Measurements from ENCODE around the gene STYX. TPM values are rescaled to one million over a fixed set of nuclear protein-coding genes. Genes with fewer than 3 reads are reported as not detected.

STYX gene
- total and polyA plus RNA-seq, 2 experiments from 2014 or later: 8.9 to 11.4 TPM

GRCh38 chr14:52767058-52767833 lies 37.3 kb downstream of the STYX start:
- no peak for DNase-seq (ENCODE audit: low read depth in 1 of 2, low spot score in 1 of 2)
- peaks cover 28% of the 10 kb centered on the region for H3K36me3 ChIP-seq
- no peak for TF ChIP-seq CTCF (IDR thresholded peaks at IDR 0.05; ENCODE audit: low read depth, low read length)

GRCh38 chr14:52769887-52770286 lies 39.9 kb downstream of the STYX start:
- H3K36me3 ChIP-seq: peaks cover 29% of the 10 kb centered on the region
- H3K27ac ChIP-seq: no peak overlapping the region
- no peaks in the 10 kb centered on the region for H3K4me1 ChIP-seq (ENCODE audit: low read depth)
- no peak overlapping the region for H3K4me3 ChIP-seq
- H3K9me3 ChIP-seq (ENCODE audit: low read depth): no peaks in the 10 kb centered on the region
- no peak for TF ChIP-seq CTCF (IDR thresholded peaks at IDR 0.05; ENCODE audit: low read depth, low read length)
- no peak for DNase-seq (ENCODE audit: low read depth in 1 of 2, low spot score in 1 of 2)
- H3K27me3 ChIP-seq: no peaks in the 10 kb centered on the region

More at GRCh38 chr14:52767058-52767833, 37.3 kb downstream of the STYX start:
- H3K4me3 ChIP-seq: no peak overlapping the region
- no peaks in the 10 kb centered on the region for H3K9me3 ChIP-seq (ENCODE audit: low read depth)
- H3K4me1 ChIP-seq (ENCODE audit: low read depth): no peaks in the 10 kb centered on the region
- H3K27ac ChIP-seq: no peak overlapping the region
- H3K27me3 ChIP-seq: no peaks in the 10 kb centered on the region

GRCh38 chr14:52776816-52777215 lies 46.9 kb downstream of the STYX start:
- no peaks in the 10 kb centered on the region for H3K9me3 ChIP-seq (ENCODE audit: low read depth)
- H3K4me1 ChIP-seq (ENCODE audit: low read depth): no peaks in the 10 kb centered on the region
- no peak for TF ChIP-seq CTCF (IDR thresholded peaks at IDR 0.05; ENCODE audit: low read depth, low read length)

GRCh38 chr14:52778702-52779101 lies 48.7 kb downstream of the STYX start:
- no peak for DNase-seq (ENCODE audit: low read depth in 1 of 2, low spot score in 1 of 2)
- Histone ChIP-seq H3K27ac (no peak overlapping the region), H3K9me3 (ENCODE audit: low read depth) (no peaks in the 10 kb centered on the region), H3K4me3 (no peak overlapping the region), H3K4me1 (ENCODE audit: low read depth) (no peaks in the 10 kb centered on the region), H3K36me3 (peaks cover 16% of the 10 kb centered on the region), H3K27me3 (no peaks in the 10 kb centered on the region)
- no peak for TF ChIP-seq CTCF (IDR thresholded peaks at IDR 0.05; ENCODE audit: low read depth, low read length)

More at GRCh38 chr14:52776816-52777215, 46.9 kb downstream of the STYX start:
- no peak overlapping the region for H3K27ac ChIP-seq
- H3K27me3 ChIP-seq: no peaks in the 10 kb centered on the region
- no peak overlapping the region for H3K4me3 ChIP-seq
- DNase-seq (ENCODE audit: low read depth in 1 of 2, low spot score in 1 of 2): no peak
- H3K36me3 ChIP-seq: peaks cover 19% of the 10 kb centered on the region

GRCh38 chr14:52780893-52781292 lies 50.9 kb downstream of the STYX start:
- Histone ChIP-seq H3K27me3 (no peaks in the 10 kb centered on the region), H3K4me1 (ENCODE audit: low read depth) (no peaks in the 10 kb centered on the region), H3K27ac (no peak overlapping the region), H3K9me3 (ENCODE audit: low read depth) (no peaks in the 10 kb centered on the region), H3K36me3 (peaks cover 16% of the 10 kb centered on the region), H3K4me3 (no peak overlapping the region)
- DNase-seq (ENCODE audit: low read depth in 1 of 2, low spot score in 1 of 2): no peak
- no peak for TF ChIP-seq CTCF (IDR thresholded peaks at IDR 0.05; ENCODE audit: low read depth, low read length)
